IMR-90 (cell line): ENCODE data around the gene STAC3. TPM values are rescaled to one million over a fixed set of nuclear protein-coding genes. Genes with fewer than 3 reads are reported as not detected.

ENCODE experiments used
- ATAC-seq: fragments of 200-7000 bp; cut with Tn5 transposase; 2 replicates; pipeline ENCODE4 v1.9.1; 2020; ENCODE audit warnings: low read depth, mild to moderate bottlenecking, moderate library complexity
- BruUV-seq: library from RNA; stranded (reverse); fragments of 400-500 nt; replicated peaks from 2 replicates; lab custom pipeline; 2021; lab: Mats Ljungman, UMichigan
- CTCF ChIA-PET: fragments of 300-600 bp; formaldehyde crosslinking; extraction: SDS; loops from one replicate; lab custom pipeline; 2021; ENCODE audit warnings: antibody characterized with exemption; lab: Yijun Ruan, JAX
- POLR2A ChIA-PET: fragments of 300-600 bp; sonication (Branson Sonifier 250); formaldehyde crosslinking; loops from one replicate; lab custom pipeline; 2022; ENCODE audit warnings: antibody characterized with exemption; ENCODE audit not compliant: unreplicated experiment; lab: Charles Lee
- DNase-seq: peaks from one replicate; pipeline ENCODE4 v3.0.0; 2013
- H2AFZ ChIP-seq: replicated peaks from 2 replicates; pipeline ENCODE3; 2013; ENCODE audit warnings: low read length, mild to moderate bottlenecking; ENCODE audit not compliant: poor library complexity
- H2AK5ac ChIP-seq: 2 replicates; pipeline ENCODE4 v1.6.1; 2013; ENCODE audit warnings: low read depth, low read length, inconsistent platforms
- H2AK9ac ChIP-seq: replicated peaks from 2 replicates; pipeline ENCODE3; 2013; ENCODE audit warnings: mild to moderate bottlenecking, low read depth, low read length, moderate library complexity; ENCODE audit not compliant: poor library complexity
- H2BK120ac ChIP-seq: 2 replicates; pipeline ENCODE4 v1.6.1; 2013; ENCODE audit warnings: low read depth, low read length, inconsistent platforms
- H2BK15ac ChIP-seq: 3 replicates; pipeline ENCODE4 v1.6.1; 2013; ENCODE audit warnings: low read depth, low read length, inconsistent platforms
- H2BK20ac ChIP-seq: 2 replicates; pipeline ENCODE4 v1.6.1; 2013; ENCODE audit warnings: low read depth, mild to moderate bottlenecking, inconsistent platforms, low read length, moderate library complexity
- H2BK5ac ChIP-seq: 2 replicates; pipeline ENCODE4 v1.6.1; 2013; ENCODE audit warnings: mild to moderate bottlenecking, low read depth, low read length, inconsistent platforms; ENCODE audit not compliant: poor library complexity, severe bottlenecking
- H3K14ac ChIP-seq: replicated peaks from 2 replicates; pipeline ENCODE4 v1.6.1; 2013; ENCODE audit warnings: low read depth, low read length, inconsistent platforms
- H3K18ac ChIP-seq: 2 replicates; pipeline ENCODE4 v1.6.1; 2013; ENCODE audit warnings: low read depth, low read length, control low read depth
- H3K23ac ChIP-seq: 2 replicates; pipeline ENCODE4 v1.6.1; 2013; ENCODE audit warnings: low read depth, low read length, inconsistent platforms
- H3K27ac ChIP-seq: 2 replicates; pipeline ENCODE4 v1.5.1; 2013; ENCODE audit warnings: mild to moderate bottlenecking, control low read depth, low read length; ENCODE audit not compliant: insufficient read depth
- H3K27me3 ChIP-seq: 2 replicates; pipeline ENCODE4 v1.6.1; 2013; ENCODE audit warnings: low read length; ENCODE audit not compliant: control insufficient read depth, insufficient read depth
- H3K36me3 ChIP-seq: 2 replicates; pipeline ENCODE4 v1.6.1; 2013; ENCODE audit warnings: low read length, mixed read lengths; ENCODE audit not compliant: control insufficient read depth, insufficient read depth
- H3K4ac ChIP-seq: 2 replicates; pipeline ENCODE4 v1.6.1; 2013; ENCODE audit warnings: low read depth, low read length, inconsistent platforms
- H3K4me1 ChIP-seq: 2 replicates; pipeline ENCODE4 v1.6.1; 2013; ENCODE audit warnings: low read length, mixed read lengths; ENCODE audit not compliant: control insufficient read depth, insufficient read depth
- H3K4me2 ChIP-seq: 2 replicates; pipeline ENCODE4 v1.6.1; 2013; ENCODE audit warnings: low read depth, mild to moderate bottlenecking, control low read depth, low read length, moderate library complexity
- H3K4me3 ChIP-seq: 2 replicates; pipeline ENCODE4 v1.5.1; 2013; ENCODE audit warnings: low read depth, mild to moderate bottlenecking, control low read depth, low read length, moderate library complexity; ENCODE audit not compliant: insufficient read depth
- H3K56ac ChIP-seq: 2 replicates; pipeline ENCODE4 v1.6.1; 2013; ENCODE audit warnings: low read length, inconsistent platforms; ENCODE audit not compliant: insufficient read depth; ENCODE audit errors: extremely low read depth
- H3K79me1 ChIP-seq, 2 experiments: 2 replicates each; pipeline ENCODE4 v1.6.1; 2013; ENCODE audit warnings: low read length in 2 of 2, inconsistent platforms in 1 of 2, low read depth in 1 of 2
- H3K9ac ChIP-seq: 2 replicates; pipeline ENCODE4 v1.6.1; 2013; ENCODE audit warnings: low read depth, low read length, control low read depth
- H3K9me1 ChIP-seq: 2 replicates; pipeline ENCODE4 v1.6.1; 2013; ENCODE audit warnings: low read length, inconsistent platforms; ENCODE audit not compliant: insufficient read depth
- H3K9me3 ChIP-seq: 2 replicates; pipeline ENCODE4 v1.6.1; 2013; ENCODE audit warnings: low read length; ENCODE audit not compliant: control insufficient read depth, insufficient read depth
- H4K20me1 ChIP-seq: 2 replicates; pipeline ENCODE4 v1.6.1; 2013; ENCODE audit warnings: low read length, inconsistent platforms; ENCODE audit not compliant: insufficient read depth
- H4K5ac ChIP-seq: 2 replicates; pipeline ENCODE4 v1.6.1; 2013; ENCODE audit warnings: mild to moderate bottlenecking, low read depth, low read length, control low read depth
- H4K8ac ChIP-seq, 2 experiments: 2 replicates each; pipeline ENCODE4 v1.6.1; 2013; ENCODE audit warnings: low read depth in 2 of 2, low read length in 2 of 2, control low read depth in 1 of 2, inconsistent platforms in 1 of 2
- H4K91ac ChIP-seq: 2 replicates; pipeline ENCODE4 v1.6.1; 2013; ENCODE audit warnings: low read depth, low read length, inconsistent platforms; ENCODE audit not compliant: insufficient read depth
- MAFK ChIP-seq: IDR thresholded peaks from 2 replicates; pipeline ENCODE4 v1.6.1; 2012; ENCODE audit warnings: low read depth, low read length, improper control_type of control experiment
- MAZ ChIP-seq: IDR thresholded peaks from 2 replicates; pipeline ENCODE4 v1.6.1; 2012; ENCODE audit warnings: low read depth, mild to moderate bottlenecking, low read length, improper control_type of control experiment, moderate library complexity, borderline replicate concordance
- MXI1 ChIP-seq: IDR thresholded peaks from 2 replicates; pipeline ENCODE4 v1.6.1; 2012; ENCODE audit warnings: low read depth, mild to moderate bottlenecking, low read length, moderate library complexity, borderline replicate concordance
- RFX5 ChIP-seq: IDR thresholded peaks from 2 replicates; pipeline ENCODE4 v1.8.0; 2012; ENCODE audit warnings: low read depth, mild to moderate bottlenecking, low read length, moderate library complexity
- WGBS, 2 experiments: methylation state at CpG; one replicate each; pipeline versions ENCODE4 v1.1.5 to v1.1.7; 2013; ENCODE audit warnings: missing lambda C conversion rate in 2 of 2; ENCODE audit not compliant: insufficient read length in 1 of 2; ENCODE audit errors: extremely low coverage in 2 of 2; 5-methylcytosine and 5-hydroxymethylcytosine counted together
- dilution Hi-C: fragments of 300-500 bp; cut with HindIII; formaldehyde crosslinking; loops from one replicate; pipeline ENCODE4 v1.14.3; 2018; ENCODE audit warnings: low sequenced_read_pairs; ENCODE audit not compliant: unreplicated experiment
- in situ Hi-C: fragments of 300-500 bp; cut with MboI; formaldehyde crosslinking; loops from 3 replicates; pipeline ENCODE4 v1.14.3; 2019; ENCODE audit warnings: low sequenced_read_pairs, inconsistent platforms, mixed read lengths
- intact Hi-C: fragments of 100-400 bp; cut with micrococcal nuclease; formaldehyde crosslinking; loops from 2 replicates; pipeline ENCODE4 v1.10.0; 2022
- polyA plus RNA-seq, 3 experiments: library from polyadenylated mRNA; depleted of rRNA; stranded (reverse); fragments of >200 nt; gene quantifications; 2 replicates each; pipeline ENCODE4 v1.2.3, GENCODE V29; 2012; ENCODE audit warnings: low replicate concordance in 1 of 3
- total RNA-seq: library from RNA; depleted of rRNA; stranded (reverse); fragments of >200 nt; gene quantifications from 2 replicates; pipeline ENCODE4 v1.2.3, GENCODE V29; 2012
- TF ChIP-seq, protein P1 (sequence below): fragments of 150-350 bp; IDR thresholded peaks from 2 replicates; pipeline ENCODE4 v1.6.1; 2016; ENCODE audit warnings: low read depth, mild to moderate bottlenecking, low read length, moderate library complexity, borderline replicate concordance
- TF ChIP-seq, protein P2 (sequence below): conservative IDR thresholded peaks from 2 replicates; pipeline ENCODE4 v1.5.1; 2012; ENCODE audit warnings: mild to moderate bottlenecking, low read depth, low read length, improper control_type of control experiment

STAC3 gene
- total and polyA plus RNA-seq, 2 of the 4 experiments (the other 2 are of a cell fraction), result 0.18 to 0.67 TPM

- no peak overlapping the region for H4K8ac ChIP-seq
- H3K4me1 ChIP-seq, result no peaks in the 10 kb centered on the region
- H3K9me3 ChIP-seq, result no peaks in the 10 kb centered on the region
- H2AK9ac ChIP-seq, result no peak overlapping the region
- no peaks in the 10 kb centered on the region for H3K27me3 ChIP-seq
- H3K36me3 ChIP-seq, result peaks cover 100% of the 10 kb centered on the region
- no peaks in the 10 kb centered on the region for H3K9me1 ChIP-seq
- H3K23ac ChIP-seq, result no peak overlapping the region
- H4K20me1 ChIP-seq, result peaks cover 8% of the 10 kb centered on the region
- H2BK15ac ChIP-seq, result no peak overlapping the region
- no peak overlapping the region for H3K4me2 ChIP-seq
- no peak overlapping the region for H2AFZ ChIP-seq
- no peak overlapping the region for H4K91ac ChIP-seq
- H2BK120ac ChIP-seq, result no peak overlapping the region
- no peak overlapping the region for H3K18ac ChIP-seq
- no TSS peak for BruUV-seq
- TF ChIP-seq, protein P1, sequence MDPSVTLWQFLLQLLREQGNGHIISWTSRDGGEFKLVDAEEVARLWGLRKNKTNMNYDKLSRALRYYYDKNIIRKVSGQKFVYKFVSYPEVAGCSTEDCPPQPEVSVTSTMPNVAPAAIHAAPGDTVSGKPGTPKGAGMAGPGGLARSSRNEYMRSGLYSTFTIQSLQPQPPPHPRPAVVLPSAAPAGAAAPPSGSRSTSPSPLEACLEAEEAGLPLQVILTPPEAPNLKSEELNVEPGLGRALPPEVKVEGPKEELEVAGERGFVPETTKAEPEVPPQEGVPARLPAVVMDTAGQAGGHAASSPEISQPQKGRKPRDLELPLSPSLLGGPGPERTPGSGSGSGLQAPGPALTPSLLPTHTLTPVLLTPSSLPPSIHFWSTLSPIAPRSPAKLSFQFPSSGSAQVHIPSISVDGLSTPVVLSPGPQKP, result no peak
- TF ChIP-seq MAZ, result no peak
- TF ChIP-seq MAFK, result no peak
- no peak for TF ChIP-seq MXI1
- TF ChIP-seq RFX5, result no peak
- TF ChIP-seq, protein P2, sequence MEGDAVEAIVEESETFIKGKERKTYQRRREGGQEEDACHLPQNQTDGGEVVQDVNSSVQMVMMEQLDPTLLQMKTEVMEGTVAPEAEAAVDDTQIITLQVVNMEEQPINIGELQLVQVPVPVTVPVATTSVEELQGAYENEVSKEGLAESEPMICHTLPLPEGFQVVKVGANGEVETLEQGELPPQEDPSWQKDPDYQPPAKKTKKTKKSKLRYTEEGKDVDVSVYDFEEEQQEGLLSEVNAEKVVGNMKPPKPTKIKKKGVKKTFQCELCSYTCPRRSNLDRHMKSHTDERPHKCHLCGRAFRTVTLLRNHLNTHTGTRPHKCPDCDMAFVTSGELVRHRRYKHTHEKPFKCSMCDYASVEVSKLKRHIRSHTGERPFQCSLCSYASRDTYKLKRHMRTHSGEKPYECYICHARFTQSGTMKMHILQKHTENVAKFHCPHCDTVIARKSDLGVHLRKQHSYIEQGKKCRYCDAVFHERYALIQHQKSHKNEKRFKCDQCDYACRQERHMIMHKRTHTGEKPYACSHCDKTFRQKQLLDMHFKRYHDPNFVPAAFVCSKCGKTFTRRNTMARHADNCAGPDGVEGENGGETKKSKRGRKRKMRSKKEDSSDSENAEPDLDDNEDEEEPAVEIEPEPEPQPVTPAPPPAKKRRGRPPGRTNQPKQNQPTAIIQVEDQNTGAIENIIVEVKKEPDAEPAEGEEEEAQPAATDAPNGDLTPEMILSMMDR, result no peak
- H3K79me1 ChIP-seq, result peaks cover 8 to 11% of the 10 kb centered on the region in 2 experiments; a peak in 2 of 4 replicates
- ChIA-PET CTCF (no interaction called here), POLR2A (no interaction called here)
- H2BK5ac ChIP-seq, result no peak overlapping the region
- H3K4me3 ChIP-seq, result no peak overlapping the region
- ATAC-seq, result no peak
- dilution Hi-C loops (no loop called here), intact Hi-C loops (no loop called here), in situ Hi-C loops (no loop called here)
- H3K14ac ChIP-seq, result no peak overlapping the region
- H3K27ac ChIP-seq, result no peak overlapping the region
- H2AK5ac ChIP-seq, result no peak overlapping the region
- no peak for DNase-seq
- H3K56ac ChIP-seq, result no peak overlapping the region
- H2BK20ac ChIP-seq, result no peak overlapping the region
- WGBS, 2 experiments, result 96% methylated on average over 5 of the region's 16 CpGs; no CpG with 5 or more reads in 1 of the 2 experiments
- no peak overlapping the region for H3K4ac ChIP-seq
- H3K9ac ChIP-seq, result no peak overlapping the region
- H4K5ac ChIP-seq, result no peak overlapping the region
These were observed 49.4 kb downstream of the STAC3 start for GRCh38 chr12:57201631-57202030.
